Adrenal gland (tissue), 12 donors: ENCODE measurements around the gene PRORP. TPM values are rescaled to one million over a fixed set of nuclear protein-coding genes. Genes with fewer than 3 reads are reported as not detected.

Source experiments
- DNase-seq, 7 donors: peaks; one replicate each; pipeline ENCODE4 v3.0.0-alpha.2; 2019 to 2020
- H3K27ac ChIP-seq, 5 donors: fragments of 200-600 bp; sonication (generic) in 4 of 5; 1 replicate in 3 of 5; 2 replicates in 2 of 5; pipeline versions ENCODE4 v1.5.1 to v1.8.0; 2016 to 2020; ENCODE audit warnings: mild to moderate bottlenecking in 1 of 5
- H3K27me3 ChIP-seq: fragments of 200-600 bp; 2 replicates; pipeline ENCODE4 v1.8.0; 2021
- H3K36me3 ChIP-seq, 2 donors: fragments of 200-600 bp; replicated peaks in 1 of 2; 1 replicate in 1 of 2; 2 replicates in 1 of 2; pipeline versions ENCODE4 v1.5.1 to v1.8.0; 2018 to 2022
- H3K4me1 ChIP-seq, 2 donors: fragments of 200-600 bp; replicated peaks in 1 of 2; 1 replicate in 1 of 2; 2 replicates in 1 of 2; pipeline versions ENCODE4 v1.5.1 to v1.8.0; 2018 to 2021
- H3K4me3 ChIP-seq, 4 donors: fragments of 200-600 bp; sonication (generic) in 3 of 4; one replicate each; pipeline ENCODE4 v1.5.1; 2016 to 2018
- H3K9me3 ChIP-seq, 3 donors: fragments of 200-600 bp; sonication (generic) in 1 of 3; replicated peaks in 1 of 3; 1 replicate in 2 of 3; 2 replicates in 1 of 3; pipeline versions ENCODE4 v1.5.1 to v1.8.0; 2016 to 2021
- POLR2A ChIP-seq, 2 donors: fragments of 450-650 bp; IDR thresholded peaks; one replicate each; pipeline ENCODE4 v1.6.1; 2017; ENCODE audit warnings: antibody characterized with exemption in 2 of 2, mild to moderate bottlenecking in 2 of 2, moderate library complexity in 1 of 2
- WGBS, 4 donors: extraction: QIAGEN DNeasy Blood & Tissue Kit in 2 of 4; methylation state at CpG; one replicate each; pipeline versions ENCODE4 v1.1.5 to v1.1.7; 2013 to 2017; 5-methylcytosine and 5-hydroxymethylcytosine counted together
- intact Hi-C, 2 donors: fragments of 100-400 bp; cut with DNase I; formaldehyde crosslinking; loops; one replicate each; pipeline versions ENCODE4 v1.14.1 to v1.15.0; 2022 to 2023
- polyA plus RNA-seq, 3 donors: library from polyadenylated mRNA; stranded (reverse); fragments of 200-250 nt in 2 of 3; fragments of 350-450 nt in 1 of 3; fragmentation: Illumina TruSeq in 1 of 3; extraction: RNeasy Lipid Tissue Mini Kit (QIAGEN cat#74804) in 1 of 3; gene quantifications; one replicate each; pipeline ENCODE4 v1.2.3, GENCODE V29; 2013 to 2014
- total RNA-seq, 9 donors: library from RNA; depleted of rRNA in 4 of 9; stranded (reverse); fragments of >200 nt in 4 of 9; fragments of 120-200 nt in 1 of 9; fragmentation: NEBNext Ultra II Directional in 1 of 9; extraction: Animal tissue kit (Norgen Biotek cat#: 25700) in 1 of 9; gene quantifications; one replicate each; pipeline versions ENCODE4 v1.1.0 to v1.2.4, GENCODE V29; 2013 to 2023
- TF ChIP-seq, protein P1 (sequence below), 6 experiments: fragments of 450-650 bp in 4 of 6; fragments of 200-600 bp in 2 of 6; sonication (generic) in 1 of 6; IDR thresholded peaks; 1 replicate in 5 of 6; 2 replicates in 1 of 6; pipeline versions ENCODE4 v1.5.1 to v1.8.0; 2016 to 2021; ENCODE audit warnings: antibody characterized with exemption in 6 of 6, mild to moderate bottlenecking in 2 of 6, moderate library complexity in 1 of 6
- donor health status: healthy with polysubstance abuse.
- donor health status: Bipolar disorder and iron deficiency.
- donor health status: DM: yes; HTN: yes; CAD: no.
- donor health status: DM: no; HTN: no; CAD: no.
- donor health status: DM: no; HTN: no; CAD: no.
- donor health status: DM: yes; HTN: yes; CAD: no.

PRORP gene
- total and polyA plus RNA-seq, 12 donors: 3.9 to 52.2 (median 31.6) TPM

DNA sequence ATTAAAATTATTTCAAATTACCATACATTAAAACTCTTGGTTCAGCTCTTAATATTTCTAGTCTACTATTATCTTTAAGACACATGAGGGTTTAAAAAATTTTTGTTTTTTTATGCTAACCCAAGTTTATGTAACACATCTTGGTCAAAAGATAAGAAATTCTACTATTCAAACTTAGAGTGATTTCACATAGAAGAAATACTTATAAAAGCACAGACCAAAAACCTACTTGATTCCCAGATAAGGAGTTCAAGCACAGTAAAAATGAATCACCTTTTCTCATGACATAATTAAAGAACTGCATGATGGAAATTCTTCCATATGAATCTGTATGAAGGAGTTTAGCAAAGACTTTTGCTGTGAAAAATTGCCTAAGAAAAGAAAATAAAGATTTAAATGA is 14.5 kb upstream of the PRORP start:
- Histone ChIP-seq H3K36me3 (peaks cover 0 to 72% of the 10 kb centered on the region in 2 donors), H3K9me3 (no peaks in the 10 kb centered on the region), H3K27ac (no peak overlapping the region), H3K4me3 (no peak overlapping the region), H3K27me3 (no peaks in the 10 kb centered on the region), H3K4me1 (no peaks in the 10 kb centered on the region)
- intact Hi-C loops: no loop called here
- TF ChIP-seq, protein P1, sequence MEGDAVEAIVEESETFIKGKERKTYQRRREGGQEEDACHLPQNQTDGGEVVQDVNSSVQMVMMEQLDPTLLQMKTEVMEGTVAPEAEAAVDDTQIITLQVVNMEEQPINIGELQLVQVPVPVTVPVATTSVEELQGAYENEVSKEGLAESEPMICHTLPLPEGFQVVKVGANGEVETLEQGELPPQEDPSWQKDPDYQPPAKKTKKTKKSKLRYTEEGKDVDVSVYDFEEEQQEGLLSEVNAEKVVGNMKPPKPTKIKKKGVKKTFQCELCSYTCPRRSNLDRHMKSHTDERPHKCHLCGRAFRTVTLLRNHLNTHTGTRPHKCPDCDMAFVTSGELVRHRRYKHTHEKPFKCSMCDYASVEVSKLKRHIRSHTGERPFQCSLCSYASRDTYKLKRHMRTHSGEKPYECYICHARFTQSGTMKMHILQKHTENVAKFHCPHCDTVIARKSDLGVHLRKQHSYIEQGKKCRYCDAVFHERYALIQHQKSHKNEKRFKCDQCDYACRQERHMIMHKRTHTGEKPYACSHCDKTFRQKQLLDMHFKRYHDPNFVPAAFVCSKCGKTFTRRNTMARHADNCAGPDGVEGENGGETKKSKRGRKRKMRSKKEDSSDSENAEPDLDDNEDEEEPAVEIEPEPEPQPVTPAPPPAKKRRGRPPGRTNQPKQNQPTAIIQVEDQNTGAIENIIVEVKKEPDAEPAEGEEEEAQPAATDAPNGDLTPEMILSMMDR (IDR thresholded peaks at IDR 0.05): no peak
- no peak for TF ChIP-seq POLR2A (IDR thresholded peaks at IDR 0.05)
- DNase-seq: no peak

DNA sequence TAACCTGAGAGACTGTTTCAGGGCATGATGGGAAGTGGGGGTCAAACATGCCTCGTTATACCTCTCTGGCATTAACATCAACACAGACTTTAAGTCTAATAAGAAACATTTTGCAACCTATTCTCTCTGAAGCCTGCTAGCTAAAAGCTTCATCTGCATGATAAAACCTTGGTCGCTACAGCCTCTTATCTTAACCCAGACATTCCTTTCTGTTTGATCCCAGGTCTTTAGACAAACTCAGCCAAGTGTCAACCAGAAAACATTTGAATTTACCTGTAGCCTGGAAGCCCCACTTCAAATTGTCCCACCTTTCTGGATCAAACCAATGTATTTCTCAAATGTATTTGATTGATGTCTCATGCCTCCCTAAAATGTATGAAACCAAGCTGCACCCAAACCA is 9.7 kb upstream of the PRORP start:
- H3K36me3 ChIP-seq: peaks cover 0 to 63% of the 10 kb centered on the region in 2 donors
- DNase-seq: no peak
- no peak overlapping the region for H3K4me3 ChIP-seq
- TF ChIP-seq POLR2A (IDR thresholded peaks at IDR 0.05): no peak
- TF ChIP-seq, protein P1 (IDR thresholded peaks at IDR 0.05): no peak
- intact Hi-C loops: loop anchor here in 1 of 2 donors (10.0 kb wide), 1 partner anchor 128 kb away; the partner anchor contains the start of gene SRP54
- H3K27ac ChIP-seq: no peak overlapping the region
- WGBS, 4 donors: 83 to 95% (median 92%) methylated on average over 2 of the region's 2 CpGs
- H3K9me3 ChIP-seq: no peaks in the 10 kb centered on the region
- no peaks in the 10 kb centered on the region for H3K27me3 ChIP-seq
- no peaks in the 10 kb centered on the region for H3K4me1 ChIP-seq

- intact Hi-C loops: loop anchor here in 1 of 2 donors (10.0 kb wide), 1 partner anchor 129 kb away; the partner anchor contains the start of gene SRP54
- H3K27me3 ChIP-seq: no peaks in the 10 kb centered on the region
- H3K27ac ChIP-seq: no peak overlapping the region
- no peak overlapping the region for H3K4me3 ChIP-seq
- no peaks in the 10 kb centered on the region for H3K9me3 ChIP-seq
- TF ChIP-seq, protein P1 (IDR thresholded peaks at IDR 0.05): no peak
- no peak for TF ChIP-seq POLR2A (IDR thresholded peaks at IDR 0.05)
- DNase-seq: no peak
- H3K4me1 ChIP-seq: no peaks in the 10 kb centered on the region
- H3K36me3 ChIP-seq: peaks cover 0 to 62% of the 10 kb centered on the region in 2 donors
- WGBS, 4 donors: 90 to 97% (median 95%) methylated on average over 4 of the region's 4 CpGs
These were observed 8.9 kb upstream of the PRORP start for GRCh38 chr14:35113308-35113950.

GRCh38 chr14:35114036-35114435 is 8.3 kb upstream of the PRORP start:
- H3K4me1 ChIP-seq: no peaks in the 10 kb centered on the region
- no peak for DNase-seq
- H3K27me3 ChIP-seq: no peaks in the 10 kb centered on the region
- H3K9me3 ChIP-seq: no peaks in the 10 kb centered on the region
- TF ChIP-seq, protein P1 (IDR thresholded peaks at IDR 0.05): no peak
- TF ChIP-seq POLR2A (IDR thresholded peaks at IDR 0.05): no peak
- no peak overlapping the region for H3K4me3 ChIP-seq
- intact Hi-C loops: loop anchor here in 1 of 2 donors (10.0 kb wide), 1 partner anchor 129 kb away; the partner anchor contains the start of gene SRP54
- H3K36me3 ChIP-seq: peaks cover 0 to 57% of the 10 kb centered on the region in 2 donors
- WGBS, 4 donors: 73 to 99% (median 92%) methylated on average over 2 of the region's 2 CpGs
- H3K27ac ChIP-seq: no peak overlapping the region
